Fibroblast of lung (primary cell): Measurements from ENCODE around the gene YKT6. TPM values are rescaled to one million over a fixed set of nuclear protein-coding genes. Genes with fewer than 3 reads are reported as not detected.

ENCODE experiments used
- DNase-seq, 2 donors: peaks; one replicate each; pipeline versions ENCODE4 v3.0.0 to v3.0.0-alpha.2; 2010; ENCODE audit warnings: low read depth in 2 of 2
- H2AFZ ChIP-seq: 2 replicates; pipeline ENCODE4 v1.5.1; 2012; ENCODE audit warnings: low read length, control low read depth, inconsistent platforms
- H3K27ac ChIP-seq: 2 replicates; pipeline ENCODE4 v1.5.1; 2011; ENCODE audit warnings: low read length, control low read depth; ENCODE audit not compliant: insufficient read depth
- H3K27me3 ChIP-seq: 2 replicates; pipeline ENCODE4 v1.5.1; 2011; ENCODE audit warnings: mild to moderate bottlenecking, low read length; ENCODE audit not compliant: control insufficient read depth, insufficient read depth
- H3K36me3 ChIP-seq: 2 replicates; pipeline ENCODE4 v1.5.1; 2011; ENCODE audit warnings: low read length; ENCODE audit not compliant: control insufficient read depth, insufficient read depth
- H3K4me1 ChIP-seq: 2 replicates; pipeline ENCODE4 v1.5.1; 2011; ENCODE audit warnings: low read length; ENCODE audit not compliant: control insufficient read depth, insufficient read depth; ENCODE audit errors: extremely low read depth
- H3K4me2 ChIP-seq: 2 replicates; pipeline ENCODE4 v1.5.1; 2011; ENCODE audit warnings: low read length, control low read depth; ENCODE audit not compliant: insufficient read depth; ENCODE audit errors: extremely low read depth
- H3K4me3 ChIP-seq, 4 experiments: fragments of 200-600 bp in 1 of 4; sonication (generic) in 1 of 4; replicated peaks in 1 of 4; 2 replicates each; pipeline ENCODE4 v1.5.1; 2011 to 2016; ENCODE audit warnings: low read length in 4 of 4, low read depth in 3 of 4, mild to moderate bottlenecking in 3 of 4, control low read depth in 2 of 4, inconsistent platforms in 1 of 4, mixed read lengths in 1 of 4; ENCODE audit not compliant: insufficient read depth in 1 of 4; ENCODE audit errors: control extremely low read depth in 1 of 4
- H3K79me2 ChIP-seq: 2 replicates; pipeline ENCODE4 v1.5.1; 2012; ENCODE audit warnings: mild to moderate bottlenecking, low read length, inconsistent platforms; ENCODE audit not compliant: control insufficient read depth, insufficient read depth
- H3K9ac ChIP-seq: 2 replicates; pipeline ENCODE4 v1.5.1; 2011; ENCODE audit warnings: mild to moderate bottlenecking, low read length, control low read depth; ENCODE audit not compliant: insufficient read depth
- H3K9me3 ChIP-seq: 2 replicates; pipeline ENCODE4 v1.5.1; 2012; ENCODE audit warnings: low read depth, low read length; ENCODE audit not compliant: control insufficient read depth, insufficient read depth
- H4K20me1 ChIP-seq: 2 replicates; pipeline ENCODE4 v1.5.1; 2011; ENCODE audit warnings: low read length; ENCODE audit not compliant: control insufficient read depth, insufficient read depth; ENCODE audit errors: extremely low read depth
- CTCF ChIP-seq, 2 donors: IDR thresholded peaks in 1 of 2; conservative IDR thresholded peaks in 1 of 2; 1 replicate in 1 of 2; 2 replicates in 1 of 2; pipeline ENCODE4 v1.5.1; 2011 to 2012; ENCODE audit warnings: low read length in 2 of 2, control low read depth in 1 of 2, inconsistent platforms in 1 of 2, low read depth in 1 of 2, mild to moderate bottlenecking in 1 of 2
- EZH2 ChIP-seq: IDR thresholded peaks from 2 replicates; pipeline ENCODE4 v1.5.1; 2012; ENCODE audit warnings: low read length, control low read depth, mild to moderate bottlenecking; ENCODE audit errors: missing control alignments
- polyA plus RNA-seq, 2 donors: library from polyadenylated mRNA; depleted of rRNA in 1 of 2; stranded (reverse) in 1 of 2; unstranded in 1 of 2; fragments of >200 nt; gene quantifications; 2 replicates each; pipeline ENCODE4 v1.2.1, GENCODE V29; 2011 to 2012; ENCODE audit warnings: missing spikeins in 1 of 2
- total RNA-seq: library from RNA; depleted of rRNA; stranded (reverse); fragments of >200 nt; gene quantifications from 2 replicates; pipeline ENCODE4 v1.2.1, GENCODE V29; 2014

Gene YKT6
- total and polyA plus RNA-seq, 2 donors (not counting 1 experiment from before 2014, with no cell fraction given) = 90.0 to 99.0 TPM

GRCh38 chr7:44256459-44256858 lies 55.7 kb downstream of the YKT6 start:
- Histone ChIP-seq H3K9me3 (no peaks in the 10 kb centered on the region), H4K20me1 (no peaks in the 10 kb centered on the region), H3K9ac (no peak overlapping the region), H3K79me2 (no peaks in the 10 kb centered on the region), H3K4me2 (no peak overlapping the region), H3K36me3 (no peaks in the 10 kb centered on the region), H2AFZ (no peak overlapping the region), H3K4me1 (peaks cover 26% of the 10 kb centered on the region), H3K4me3 (no peak overlapping the region), H3K27ac (no peak overlapping the region), H3K27me3 (no peaks in the 10 kb centered on the region)
- TF ChIP-seq CTCF (conservative IDR thresholded peaks at IDR 0.05 in 1 of 2, IDR thresholded peaks at IDR 0.05 in 1 of 2; ENCODE audit: low read depth in 1 of 2, low read length in 2 of 2) = no peak
- no peak for TF ChIP-seq EZH2
- DNase-seq = no peak

GRCh38 chr7:44257213-44257612 lies 56.4 kb downstream of the YKT6 start:
- Histone ChIP-seq H3K36me3 (no peaks in the 10 kb centered on the region), H3K4me3 (no peak overlapping the region), H3K79me2 (no peaks in the 10 kb centered on the region), H3K4me1 (peaks cover 26% of the 10 kb centered on the region), H2AFZ (no peak overlapping the region), H3K27ac (peak overlapping the region; percentile 72), H4K20me1 (no peaks in the 10 kb centered on the region), H3K9ac (peak overlapping the region; percentile 1), H3K9me3 (no peaks in the 10 kb centered on the region), H3K27me3 (no peaks in the 10 kb centered on the region), H3K4me2 (no peak overlapping the region)
- no peak for TF ChIP-seq EZH2
- no peak for TF ChIP-seq CTCF (conservative IDR thresholded peaks at IDR 0.05 in 1 of 2, IDR thresholded peaks at IDR 0.05 in 1 of 2; ENCODE audit: low read depth in 1 of 2, low read length in 2 of 2)
- no peak for DNase-seq

GRCh38 chr7:44257618-44258422 lies 57.0 kb downstream of the YKT6 start:
- Histone ChIP-seq H3K79me2 (no peaks in the 10 kb centered on the region), H3K9me3 (no peaks in the 10 kb centered on the region), H3K36me3 (no peaks in the 10 kb centered on the region), H4K20me1 (no peaks in the 10 kb centered on the region), H3K27me3 (no peaks in the 10 kb centered on the region), H2AFZ (no peak overlapping the region), H3K9ac (peak overlapping the region; percentile 1), H3K4me1 (peaks cover 26% of the 10 kb centered on the region), H3K4me2 (peak overlapping the region; percentile 11), H3K27ac (peak overlapping the region; percentile 72), H3K4me3 (no peak overlapping the region)
- TF ChIP-seq CTCF (conservative IDR thresholded peaks at IDR 0.05 in 1 of 2, IDR thresholded peaks at IDR 0.05 in 1 of 2; ENCODE audit: low read depth in 1 of 2, low read length in 2 of 2) = no peak
- TF ChIP-seq EZH2 = no peak
- DNase-seq = peak; percentile 89 to 94
